Thoracic aorta (tissue), 2 donors: ENCODE measurements around the gene RNF128. TPM values are rescaled to one million over a fixed set of nuclear protein-coding genes. Genes with fewer than 3 reads are reported as not detected.
"Not testable (repeated sequence)": the region's sequence is repeated elsewhere in the genome, so short reads cannot be mapped to it uniquely, and the experiment has no call there.

Experiments used
- ATAC-seq: fragments of 150-250 bp; one replicate; pipeline ENCODE4 v1.8.0; 2017; ENCODE audit warnings: low read depth; ENCODE audit not compliant: insufficient number of reproducible peaks, low FRiP score
- DNase-seq: peaks from one replicate; pipeline ENCODE4 v3.0.0-alpha.2; 2020; ENCODE audit warnings: low spot score
- H3K27ac ChIP-seq, 2 donors: fragments of 200-600 bp; sonication (generic); 1 replicate in 1 of 2; 2 replicates in 1 of 2; pipeline ENCODE4 v1.5.1; 2016; ENCODE audit warnings: mild to moderate bottlenecking in 2 of 2, moderate library complexity in 2 of 2
- H3K27me3 ChIP-seq: fragments of 200-600 bp; sonication (generic); replicated peaks from 2 replicates; pipeline ENCODE4 v1.6.0; 2016; ENCODE audit warnings: mild to moderate bottlenecking; ENCODE audit not compliant: insufficient read depth
- H3K36me3 ChIP-seq: fragments of 200-600 bp; sonication (generic); one replicate; pipeline ENCODE4 v1.5.1; 2016
- H3K4me1 ChIP-seq, 2 donors: fragments of 200-600 bp; sonication (generic); 1 replicate in 1 of 2; 2 replicates in 1 of 2; pipeline versions ENCODE4 v1.5.1 to v1.6.0; 2016; ENCODE audit warnings: low read depth in 2 of 2, mild to moderate bottlenecking in 1 of 2; ENCODE audit not compliant: control insufficient read depth in 1 of 2
- H3K4me3 ChIP-seq: fragments of 200-600 bp; sonication (generic); 2 replicates; pipeline ENCODE4 v1.5.1; 2016; ENCODE audit warnings: mild to moderate bottlenecking
- H3K9me3 ChIP-seq: fragments of 200-600 bp; sonication (generic); 2 replicates; pipeline ENCODE4 v1.5.1; 2016
- total RNA-seq, 2 donors: library from RNA; depleted of rRNA; stranded (reverse); fragments of >200 nt; gene quantifications; one replicate each; pipeline versions ENCODE4 v1.1.0 to v1.2.3, GENCODE V29; 2016
- TF ChIP-seq, protein P1 (sequence below): fragments of 200-600 bp; sonication (generic); IDR thresholded peaks from one replicate; pipeline ENCODE4 v1.5.1; 2019; ENCODE audit warnings: antibody characterized with exemption

The RNF128 gene
- total RNA-seq, 2 donors from 2014 or later: not detected

DNA sequence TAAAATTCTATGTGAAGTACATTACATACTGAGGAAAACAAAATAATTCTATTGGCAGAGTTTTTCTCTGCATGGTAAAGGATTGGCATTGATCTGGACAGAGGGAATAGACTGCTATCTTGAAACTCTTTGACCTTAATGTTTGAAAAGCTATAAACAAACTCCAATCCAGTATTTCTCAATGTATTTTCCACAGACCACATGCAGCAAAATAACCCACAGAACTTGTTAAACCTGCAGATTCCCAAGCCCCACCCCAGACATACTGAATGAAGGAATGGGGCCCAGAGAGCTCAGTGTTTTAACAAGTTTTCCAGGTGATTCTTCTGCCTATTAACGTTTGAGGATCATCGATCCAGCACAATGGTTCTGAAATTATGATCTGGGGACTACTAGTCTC is 15.7 kb downstream of the RNF128 start:
- no peak overlapping the region for H3K4me3 ChIP-seq
- TF ChIP-seq, protein P1, sequence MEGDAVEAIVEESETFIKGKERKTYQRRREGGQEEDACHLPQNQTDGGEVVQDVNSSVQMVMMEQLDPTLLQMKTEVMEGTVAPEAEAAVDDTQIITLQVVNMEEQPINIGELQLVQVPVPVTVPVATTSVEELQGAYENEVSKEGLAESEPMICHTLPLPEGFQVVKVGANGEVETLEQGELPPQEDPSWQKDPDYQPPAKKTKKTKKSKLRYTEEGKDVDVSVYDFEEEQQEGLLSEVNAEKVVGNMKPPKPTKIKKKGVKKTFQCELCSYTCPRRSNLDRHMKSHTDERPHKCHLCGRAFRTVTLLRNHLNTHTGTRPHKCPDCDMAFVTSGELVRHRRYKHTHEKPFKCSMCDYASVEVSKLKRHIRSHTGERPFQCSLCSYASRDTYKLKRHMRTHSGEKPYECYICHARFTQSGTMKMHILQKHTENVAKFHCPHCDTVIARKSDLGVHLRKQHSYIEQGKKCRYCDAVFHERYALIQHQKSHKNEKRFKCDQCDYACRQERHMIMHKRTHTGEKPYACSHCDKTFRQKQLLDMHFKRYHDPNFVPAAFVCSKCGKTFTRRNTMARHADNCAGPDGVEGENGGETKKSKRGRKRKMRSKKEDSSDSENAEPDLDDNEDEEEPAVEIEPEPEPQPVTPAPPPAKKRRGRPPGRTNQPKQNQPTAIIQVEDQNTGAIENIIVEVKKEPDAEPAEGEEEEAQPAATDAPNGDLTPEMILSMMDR: no peak

DNA sequence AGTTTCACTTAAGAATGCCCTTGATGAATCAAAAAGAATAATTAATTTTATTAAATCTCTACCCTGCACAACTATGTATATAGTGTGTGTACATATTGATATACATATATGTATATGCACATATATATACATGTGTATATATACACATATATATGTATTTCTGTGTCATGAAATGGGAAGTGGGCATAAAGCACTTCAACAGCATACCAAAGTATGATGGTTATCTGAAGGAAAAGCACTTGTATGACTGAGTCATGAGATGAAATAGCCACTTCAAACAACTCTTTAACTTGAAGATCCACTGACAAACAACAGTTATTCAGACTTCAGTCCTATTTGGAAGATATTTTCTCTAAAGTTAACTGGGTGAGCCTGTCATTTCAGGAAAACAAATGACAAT is 16.3 kb downstream of the RNF128 start:
- no peaks in the 10 kb centered on the region for H3K4me1 ChIP-seq
- no peak overlapping the region for H3K4me3 ChIP-seq
- ATAC-seq (no peak), DNase-seq (no peak)
- TF ChIP-seq, protein P1: no peak
- no peak overlapping the region for H3K27ac ChIP-seq
- H3K36me3 ChIP-seq: no peaks in the 10 kb centered on the region
- no peaks in the 10 kb centered on the region for H3K9me3 ChIP-seq
- no peaks in the 10 kb centered on the region for H3K27me3 ChIP-seq

More for the DNA sequence above, 15.7 kb downstream of the RNF128 start:
- no peaks in the 10 kb centered on the region for H3K27me3 ChIP-seq
- ATAC-seq (no peak), DNase-seq (no peak)
- no peaks in the 10 kb centered on the region for H3K9me3 ChIP-seq
- no peak overlapping the region for H3K27ac ChIP-seq
- no peaks in the 10 kb centered on the region for H3K36me3 ChIP-seq
- no peaks in the 10 kb centered on the region for H3K4me1 ChIP-seq

DNA sequence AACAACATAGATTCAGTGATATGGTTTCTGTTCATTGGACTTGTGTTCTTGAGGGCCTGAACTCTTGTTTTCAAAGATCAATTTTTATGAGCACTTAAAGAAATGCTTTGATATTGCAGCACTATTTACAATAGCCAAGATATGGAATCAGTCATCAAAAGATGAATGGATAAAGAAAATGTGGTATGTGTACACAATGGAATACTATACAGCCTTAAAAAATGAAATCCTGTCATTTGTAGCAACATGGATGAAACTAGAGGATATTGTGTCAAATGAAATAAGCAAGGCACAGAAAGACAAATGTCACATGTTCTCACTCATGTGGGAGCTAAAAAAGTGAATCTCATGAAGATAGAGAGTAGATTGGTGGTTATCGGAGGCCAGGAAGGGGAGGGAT is 21.9 kb downstream of the RNF128 start:
- no peaks in the 10 kb centered on the region for H3K36me3 ChIP-seq

DNA sequence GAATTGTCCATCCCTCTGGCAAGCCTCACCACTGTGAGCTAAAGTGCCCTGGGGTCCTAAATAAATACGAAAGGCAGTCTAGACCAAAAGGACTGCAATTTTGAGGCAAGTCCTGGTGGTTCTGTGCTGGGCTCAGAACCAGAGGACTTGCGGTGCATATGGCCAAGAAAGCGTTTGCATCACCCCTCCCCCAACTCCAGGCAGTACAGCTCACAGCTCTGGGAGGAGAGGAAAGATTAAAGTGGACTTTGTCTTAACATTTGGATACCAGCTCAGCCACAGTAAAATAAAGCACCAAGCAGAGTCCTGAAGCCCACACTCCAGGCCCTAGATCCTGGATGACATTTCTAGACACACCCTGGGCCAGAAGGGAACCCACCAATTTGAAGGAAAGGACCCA is 24.9 kb downstream of the RNF128 start:
- ATAC-seq (no peak), DNase-seq (no peak)
- H3K36me3 ChIP-seq: no peaks in the 10 kb centered on the region
- H3K4me3 ChIP-seq: no peak overlapping the region
- TF ChIP-seq, protein P1: no peak
- no peak overlapping the region for H3K27ac ChIP-seq
- no peaks in the 10 kb centered on the region for H3K27me3 ChIP-seq
- no peaks in the 10 kb centered on the region for H3K9me3 ChIP-seq
- H3K4me1 ChIP-seq: no peaks in the 10 kb centered on the region

More for the DNA sequence above, 21.9 kb downstream of the RNF128 start:
- H3K9me3 ChIP-seq: no peaks in the 10 kb centered on the region
- H3K4me1 ChIP-seq: no peaks in the 10 kb centered on the region
- no peak overlapping the region for H3K27ac ChIP-seq
- TF ChIP-seq, protein P1: no peak
- H3K4me3 ChIP-seq: no peak overlapping the region
- no peak for DNase-seq
- no peak for ATAC-seq
- H3K27me3 ChIP-seq: no peaks in the 10 kb centered on the region

DNA sequence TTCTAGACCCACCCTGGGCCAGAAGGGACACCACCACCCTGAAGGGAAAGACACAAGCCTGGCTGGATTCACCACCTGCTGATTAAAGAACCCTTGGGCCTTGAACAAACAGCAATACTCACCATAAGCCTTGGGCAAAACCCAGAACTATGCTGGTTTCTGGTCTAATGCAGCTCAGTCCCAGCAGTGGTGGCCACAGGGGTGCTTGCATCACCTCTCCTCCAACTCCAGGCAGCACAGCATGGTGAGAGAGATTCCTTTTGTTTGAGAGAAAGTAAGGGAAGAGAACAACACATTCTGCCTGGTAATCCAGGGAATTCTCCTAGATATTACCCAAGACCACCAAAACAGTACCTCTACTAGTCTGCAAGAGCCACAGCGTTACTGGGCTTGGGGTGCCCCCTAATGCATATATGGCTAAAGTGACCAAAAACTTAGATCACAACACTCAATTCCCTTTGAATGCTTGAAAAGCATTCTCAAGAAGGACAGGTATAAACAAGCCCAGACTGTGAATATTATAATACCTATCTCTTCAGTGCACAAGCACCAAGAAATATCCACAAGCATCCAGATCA is 25.7 kb downstream of the RNF128 start:
- Histone ChIP-seq H3K4me1 (no peaks in the 10 kb centered on the region), H3K27ac (no peak overlapping the region), H3K9me3 (no peaks in the 10 kb centered on the region), H3K4me3 (no peak overlapping the region), H3K27me3 (no peaks in the 10 kb centered on the region), H3K36me3 (no peaks in the 10 kb centered on the region)
- no peak for ATAC-seq
- TF ChIP-seq, protein P1: no peak
- DNase-seq: no peak

DNA sequence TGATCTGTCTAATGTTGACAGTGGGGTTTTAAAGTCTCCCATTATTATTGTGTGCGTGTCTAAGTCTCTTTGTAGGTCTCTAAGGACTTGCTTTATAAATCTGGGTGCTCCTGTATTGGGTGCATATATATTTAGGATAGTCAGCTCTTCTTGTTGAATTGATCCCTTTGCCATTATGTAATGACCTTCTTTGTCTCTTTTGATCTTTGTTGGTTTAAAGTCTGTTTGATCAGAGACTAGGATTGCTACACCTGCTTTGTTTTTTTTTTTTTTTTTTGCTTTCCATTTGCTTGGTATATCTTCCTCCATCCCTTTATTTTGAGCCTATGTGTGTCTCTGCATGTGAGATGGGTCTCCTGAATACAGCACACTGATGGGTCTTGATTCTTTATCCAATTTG is 42.8 kb downstream of the RNF128 start:
- not testable (repeated sequence) for H3K9me3 ChIP-seq, ATAC-seq, H3K36me3 ChIP-seq, DNase-seq, H3K4me3 ChIP-seq, H3K27ac ChIP-seq, H3K4me1 ChIP-seq, H3K27me3 ChIP-seq
